PC-3 (cell line): ENCODE results near the gene MIPEP.

ENCODE experiments used
- CTCF ChIP-seq: fragments of 300-600 bp; sonication (generic); conservative IDR thresholded peaks from 2 replicates; pipeline ENCODE4 v1.5.1; 2017; ENCODE audit warnings: antibody characterized with exemption, low read depth, mild to moderate bottlenecking, low read length
- EZH2 ChIP-seq: fragments of 300-600 bp; sonication (generic); IDR thresholded peaks from one replicate; pipeline ENCODE4 v1.6.1; 2017; ENCODE audit warnings: antibody characterized with exemption, mild to moderate bottlenecking, low read length; ENCODE audit not compliant: unreplicated experiment
- EZH2phosphoT487 ChIP-seq: fragments of 300-600 bp; sonication (generic); IDR thresholded peaks from 2 replicates; pipeline ENCODE4 v1.6.1; 2018; ENCODE audit warnings: mild to moderate bottlenecking, antibody characterized with exemption, low read length, borderline replicate concordance

GRCh38 chr13:23852351-23852750, 36.8 kb downstream of the MIPEP start:
- TF ChIP-seq CTCF: no peak
- no peak for TF ChIP-seq EZH2
- TF ChIP-seq EZH2phosphoT487: no peak
